Measurements from ENCODE around the gene IFT122.

DNA sequence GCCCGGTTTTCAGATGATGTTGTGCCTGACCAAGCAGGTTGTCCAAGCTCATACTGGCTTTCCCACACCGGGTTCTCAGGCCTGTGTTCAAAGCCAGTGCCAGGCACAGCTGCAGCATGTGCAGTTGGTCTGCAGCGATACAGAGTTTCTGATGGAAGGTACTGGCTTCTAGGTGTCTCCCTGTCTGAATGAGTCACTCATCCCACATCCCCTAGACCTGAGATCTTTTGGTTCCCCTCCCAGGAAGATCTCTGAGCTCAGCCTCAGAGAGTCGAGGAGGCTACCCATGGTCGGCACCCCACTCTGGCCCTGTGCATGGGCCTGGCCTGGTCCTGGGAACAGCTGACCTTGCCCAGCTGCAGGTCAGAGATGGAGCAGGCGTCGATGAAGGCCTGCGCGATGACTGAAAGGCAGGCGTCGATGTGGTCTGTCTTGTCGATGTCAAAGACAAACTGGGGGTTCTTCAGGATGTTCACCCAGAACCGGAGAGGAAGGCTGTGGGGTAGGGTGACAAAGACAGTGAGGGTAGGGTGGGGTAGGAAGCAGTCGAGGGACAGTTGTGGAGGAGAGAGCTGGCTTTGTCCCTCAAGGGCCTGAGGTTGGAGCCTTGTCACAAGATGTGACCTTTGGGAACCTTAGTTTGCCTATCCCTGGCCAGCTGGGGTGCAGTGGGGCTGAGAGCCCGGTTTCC is 118.2 kb downstream of the IFT122 start:
- TF ChIP-seq POLR2A (IDR thresholded peaks at IDR 0.05): no peak
- TF ChIP-seq, protein P1, sequence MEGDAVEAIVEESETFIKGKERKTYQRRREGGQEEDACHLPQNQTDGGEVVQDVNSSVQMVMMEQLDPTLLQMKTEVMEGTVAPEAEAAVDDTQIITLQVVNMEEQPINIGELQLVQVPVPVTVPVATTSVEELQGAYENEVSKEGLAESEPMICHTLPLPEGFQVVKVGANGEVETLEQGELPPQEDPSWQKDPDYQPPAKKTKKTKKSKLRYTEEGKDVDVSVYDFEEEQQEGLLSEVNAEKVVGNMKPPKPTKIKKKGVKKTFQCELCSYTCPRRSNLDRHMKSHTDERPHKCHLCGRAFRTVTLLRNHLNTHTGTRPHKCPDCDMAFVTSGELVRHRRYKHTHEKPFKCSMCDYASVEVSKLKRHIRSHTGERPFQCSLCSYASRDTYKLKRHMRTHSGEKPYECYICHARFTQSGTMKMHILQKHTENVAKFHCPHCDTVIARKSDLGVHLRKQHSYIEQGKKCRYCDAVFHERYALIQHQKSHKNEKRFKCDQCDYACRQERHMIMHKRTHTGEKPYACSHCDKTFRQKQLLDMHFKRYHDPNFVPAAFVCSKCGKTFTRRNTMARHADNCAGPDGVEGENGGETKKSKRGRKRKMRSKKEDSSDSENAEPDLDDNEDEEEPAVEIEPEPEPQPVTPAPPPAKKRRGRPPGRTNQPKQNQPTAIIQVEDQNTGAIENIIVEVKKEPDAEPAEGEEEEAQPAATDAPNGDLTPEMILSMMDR (IDR thresholded peaks at IDR 0.05): no peak
